Stimulated activated CD8-positive, alpha-beta memory T cell treated with anti-CD3 and anti-CD28 coated beads, Interleukin-15, amount 100 ng/mL, for 48 hours (primary cell): ENCODE data around the gene GTPBP4.

Experiments
- DNase-seq, 2 donors: peaks; one replicate each; pipeline ENCODE4 v3.0.0-alpha.2; 2020; ENCODE audit warnings: low read depth in 2 of 2

The GTPBP4 gene

DNA sequence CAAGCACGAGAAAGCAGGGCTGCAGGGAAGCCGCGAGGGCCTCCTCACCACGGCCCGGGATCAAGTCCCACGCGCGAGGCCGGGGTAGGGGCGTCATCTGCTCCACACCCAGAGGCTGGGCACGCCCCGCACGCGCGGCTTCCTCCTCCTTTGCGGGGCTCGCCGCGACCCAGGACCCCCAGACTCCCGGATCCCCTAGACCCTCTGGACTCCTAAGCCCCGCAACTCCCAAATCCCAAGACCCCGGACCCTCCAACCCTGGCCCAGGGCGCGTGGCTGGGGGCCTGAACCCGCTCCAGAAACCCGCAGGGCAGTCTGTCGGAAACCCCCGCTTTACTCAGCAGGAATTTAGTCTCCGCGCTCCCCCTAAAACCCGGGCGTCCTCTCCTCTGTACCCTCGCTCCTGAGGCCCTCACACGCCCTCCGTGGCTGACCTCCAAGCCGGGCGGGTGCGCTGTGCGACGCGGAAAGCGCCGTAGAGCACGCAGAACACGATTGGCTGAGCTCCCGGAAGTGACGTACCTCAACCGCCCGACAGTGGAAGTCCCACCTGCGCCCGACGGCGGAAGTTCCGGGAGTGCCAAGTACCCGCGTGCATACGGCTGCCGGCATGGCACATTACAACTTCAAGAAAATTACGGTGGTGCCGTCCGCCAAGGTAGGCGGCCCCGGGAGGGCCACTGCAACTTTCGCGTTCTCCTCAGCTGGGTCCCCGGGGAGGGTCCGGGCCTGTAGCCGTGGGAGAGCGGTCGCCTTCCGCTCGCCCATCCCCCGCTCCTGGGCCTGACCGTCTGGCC lies at the start of gene GTPBP4:
Gene GTPBP4, plus strand, starts transcription at position 565 of the 797 bp plus-strand sequence. Its CDS starts 46 bp downstream, at position 611.
- DNase-seq, result peak; percentile 95

DNA sequence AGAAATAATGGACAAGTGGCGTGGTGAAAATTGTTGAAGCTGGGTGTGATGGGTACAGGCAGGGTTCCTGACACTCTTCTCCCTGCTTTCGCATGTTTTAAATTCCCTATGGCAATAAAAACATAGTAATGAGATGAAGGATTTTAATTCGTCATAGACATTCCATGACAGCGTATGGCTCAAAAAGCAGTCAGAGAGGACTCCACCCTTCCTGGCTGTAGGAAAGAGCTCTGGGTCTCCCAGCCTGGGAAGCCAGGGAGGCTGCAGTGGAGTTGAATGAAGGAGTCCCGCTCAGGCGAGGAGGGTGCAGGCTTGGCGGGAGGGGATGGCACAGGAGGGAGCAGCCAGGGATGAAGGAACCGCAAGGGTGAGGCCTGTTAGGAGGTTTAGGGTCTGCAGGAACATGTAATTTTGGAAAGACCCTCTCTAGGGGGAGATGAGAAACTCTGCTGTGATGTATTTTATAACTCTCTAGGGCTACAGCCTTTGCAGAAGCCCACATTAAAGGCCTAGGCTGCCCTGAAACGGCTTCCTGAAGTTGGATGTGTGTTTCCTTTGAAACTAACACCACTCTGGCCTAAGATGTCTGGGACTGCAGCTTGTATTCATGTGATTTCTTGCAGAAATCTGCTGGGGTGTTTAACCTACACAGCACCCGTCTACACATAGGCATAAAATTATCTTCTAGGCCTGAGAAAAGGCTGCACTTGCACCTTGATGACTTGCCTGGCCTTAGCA lies 49.1 kb upstream of the GTPBP4 start:
- DNase-seq, result no peak

DNA sequence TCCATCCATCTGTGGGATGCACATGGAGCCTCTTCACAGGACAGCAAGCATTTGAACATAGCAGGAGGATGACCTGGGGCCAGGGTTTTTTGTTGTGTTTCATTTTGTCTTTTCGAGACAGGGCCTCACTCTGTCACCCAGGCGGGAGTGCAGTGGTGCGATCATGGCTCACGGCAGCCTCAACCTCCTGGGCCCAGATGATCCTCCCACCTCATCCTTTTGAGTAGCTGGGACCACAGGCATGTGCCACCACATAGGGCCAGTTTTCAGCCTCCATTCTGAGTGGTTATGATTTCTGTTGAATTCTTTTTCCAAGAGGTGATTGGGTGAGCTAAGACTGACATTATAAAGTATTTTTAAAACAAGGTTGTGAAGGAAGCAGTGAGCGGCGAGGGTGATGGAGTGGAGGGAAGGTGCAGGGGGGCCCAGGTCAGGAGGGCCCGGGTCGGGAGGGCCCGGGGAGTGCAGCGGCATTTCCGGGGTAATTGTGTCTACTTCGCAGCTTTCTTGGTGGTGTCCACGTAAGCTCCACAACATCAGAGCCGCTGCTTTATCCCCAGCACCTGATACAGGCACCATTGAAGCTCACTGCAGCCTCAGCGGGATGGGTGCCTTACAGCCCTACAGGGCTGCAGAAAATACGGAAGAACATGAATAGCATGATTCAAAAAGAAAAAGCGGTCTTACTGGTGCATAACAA lies 44.8 kb upstream of the GTPBP4 start:
- no peak for DNase-seq

DNA sequence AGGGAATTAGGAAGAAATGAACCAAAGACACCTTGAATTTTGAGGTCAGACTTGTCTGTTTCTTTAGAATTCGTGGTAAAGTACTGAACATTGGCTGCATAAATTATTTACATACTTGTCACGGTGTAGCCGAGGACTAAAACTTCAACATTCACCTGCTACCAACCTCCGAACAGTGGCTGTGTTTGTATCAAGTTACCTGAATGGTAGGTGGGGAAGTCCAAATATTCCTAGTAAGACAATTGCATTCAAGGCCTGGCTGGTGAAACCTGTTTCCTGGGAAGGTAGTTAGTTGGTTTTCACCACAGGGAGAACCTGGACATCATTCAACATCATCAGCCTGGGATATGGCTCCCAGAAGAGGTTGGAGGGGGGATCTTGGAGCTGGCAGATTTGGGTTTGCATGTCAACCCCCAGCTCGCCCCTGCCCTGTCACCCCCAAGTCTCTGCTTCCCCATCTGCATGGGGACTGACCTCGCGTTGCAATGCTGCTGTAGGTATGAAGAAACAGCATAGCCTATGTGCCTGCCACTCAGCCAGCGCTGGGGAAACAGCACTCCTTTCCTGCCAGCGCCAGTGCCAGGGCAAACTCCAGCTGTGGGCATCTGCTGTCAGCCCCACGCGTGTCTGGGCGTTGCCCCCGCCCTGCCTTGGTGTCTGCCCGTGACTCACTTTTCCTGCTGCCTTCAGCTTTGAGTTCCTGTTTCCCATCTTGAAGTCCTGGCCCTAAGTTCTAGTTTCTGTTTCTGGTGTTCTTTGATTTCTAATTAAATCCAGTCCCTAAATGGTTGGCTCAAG lies 44.0 kb upstream of the GTPBP4 start:
- no peak for DNase-seq

DNA sequence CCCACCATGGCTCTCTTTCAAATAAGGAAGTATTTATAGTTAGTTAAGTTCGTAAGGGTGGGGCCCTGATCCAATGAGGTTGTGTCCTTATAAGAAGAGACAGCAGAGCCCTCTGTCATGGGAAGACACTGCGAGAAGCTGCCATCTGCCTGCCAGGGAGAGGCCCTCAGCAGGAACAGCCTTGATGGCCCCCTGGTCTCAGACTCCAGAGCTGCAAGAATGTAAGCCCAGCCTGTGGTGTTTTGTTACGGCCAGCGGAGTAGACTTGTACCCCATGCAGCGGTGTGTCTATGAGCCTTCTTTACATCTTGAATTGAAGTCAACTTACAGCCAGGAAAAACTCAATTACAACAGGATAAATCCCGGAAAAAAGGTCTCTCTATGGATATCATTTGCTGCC lies 42.5 kb upstream of the GTPBP4 start:
- DNase-seq, result no peak

DNA sequence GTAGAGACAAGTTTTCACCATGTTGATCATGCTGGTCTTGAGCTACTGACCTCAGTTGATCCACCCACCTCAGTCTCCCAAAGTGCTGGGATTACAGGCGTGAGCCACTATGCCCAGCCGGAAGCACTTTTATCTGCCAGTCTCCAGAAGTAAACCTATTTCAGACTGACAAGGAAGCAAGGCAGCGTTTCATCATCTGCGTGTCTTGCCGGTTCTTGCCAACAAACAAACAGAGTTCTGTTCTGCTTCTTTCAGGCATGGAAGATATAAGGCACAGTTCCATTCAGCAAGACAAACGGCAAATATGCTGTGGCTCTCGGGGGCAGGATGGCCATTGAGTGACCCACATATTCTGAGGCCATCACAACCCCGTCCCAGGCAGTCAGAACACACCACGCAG lies 41.2 kb upstream of the GTPBP4 start:
- DNase-seq, result no peak

DNA sequence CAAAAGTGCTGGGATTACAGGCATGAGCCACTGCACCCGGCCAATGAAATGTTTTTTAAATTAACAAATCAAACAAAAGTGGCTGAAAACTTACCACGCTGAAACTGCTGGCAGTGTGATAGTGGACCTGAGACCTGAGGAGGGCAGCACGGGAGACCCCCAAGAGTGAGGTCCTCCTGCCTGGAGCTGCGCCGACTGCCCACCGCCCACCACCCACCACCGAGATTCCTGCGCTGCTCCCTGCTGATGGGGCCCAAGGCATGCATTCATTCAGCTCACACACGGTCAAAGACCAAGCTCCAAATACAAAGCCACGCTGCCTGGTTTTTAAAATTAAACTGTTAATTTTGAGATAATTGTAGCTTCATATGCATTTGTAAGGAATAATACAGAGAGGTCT lies 40.4 kb upstream of the GTPBP4 start:
- no peak for DNase-seq

DNA sequence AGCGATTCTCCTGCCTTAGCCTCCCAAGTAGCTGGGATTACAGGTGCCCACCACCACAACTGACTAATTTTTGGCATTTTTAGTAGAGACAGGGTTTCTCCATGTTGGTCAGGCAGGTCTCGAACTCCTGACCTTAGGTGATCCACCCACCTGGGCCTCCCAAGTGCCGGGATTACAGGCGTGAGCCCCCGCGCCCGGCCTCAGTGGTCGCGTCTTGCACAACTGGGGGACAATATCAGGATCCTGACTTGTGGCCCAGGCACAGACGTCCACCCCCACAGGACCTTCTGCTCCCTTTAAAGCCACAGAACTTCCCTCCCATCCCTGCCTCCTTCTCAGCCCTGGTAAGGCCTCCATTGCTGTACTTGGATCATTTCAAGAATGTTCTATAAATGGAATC lies 39.9 kb upstream of the GTPBP4 start:
- no peak for DNase-seq

DNA sequence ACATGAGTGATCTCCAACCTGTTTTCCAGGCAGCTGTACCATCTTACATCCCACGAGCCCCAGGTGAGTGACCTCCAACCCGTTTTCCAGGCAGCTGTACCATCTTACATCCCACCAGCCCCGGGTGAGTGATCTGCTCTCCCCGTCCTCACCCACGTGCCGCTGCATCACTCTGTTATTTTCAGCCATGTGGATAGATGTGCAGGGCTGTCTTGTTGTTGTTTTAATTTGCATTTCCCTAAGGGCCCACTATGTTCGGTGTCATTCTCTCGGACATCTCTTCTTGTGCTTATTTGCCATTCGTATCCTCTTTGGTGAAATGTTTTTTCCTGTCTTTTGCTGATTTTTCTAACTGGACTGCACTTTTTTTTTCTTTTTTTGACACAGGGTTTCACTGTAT lies 38.8 kb upstream of the GTPBP4 start:
- DNase-seq, result no peak

DNA sequence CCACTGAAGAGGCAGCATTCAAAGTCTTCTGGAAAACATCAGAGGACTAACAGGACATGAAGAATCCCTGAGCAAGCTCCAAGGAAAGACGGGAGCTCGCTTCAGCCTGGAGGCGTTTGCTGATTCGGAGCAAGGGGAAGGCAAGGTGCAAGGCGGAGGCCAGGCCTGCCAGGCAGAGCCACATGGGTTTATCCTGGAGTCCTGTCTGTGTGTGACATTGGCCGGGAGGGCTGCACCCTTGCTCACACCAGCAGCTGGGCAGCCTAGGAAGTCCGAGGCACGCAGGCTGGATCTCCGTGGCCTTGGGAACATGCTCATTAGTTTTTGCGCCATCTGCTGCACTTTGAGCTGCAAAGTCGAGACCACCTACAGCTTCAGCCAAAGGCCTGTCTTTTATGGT lies 34.4 kb upstream of the GTPBP4 start:
- DNase-seq, result no peak

DNA sequence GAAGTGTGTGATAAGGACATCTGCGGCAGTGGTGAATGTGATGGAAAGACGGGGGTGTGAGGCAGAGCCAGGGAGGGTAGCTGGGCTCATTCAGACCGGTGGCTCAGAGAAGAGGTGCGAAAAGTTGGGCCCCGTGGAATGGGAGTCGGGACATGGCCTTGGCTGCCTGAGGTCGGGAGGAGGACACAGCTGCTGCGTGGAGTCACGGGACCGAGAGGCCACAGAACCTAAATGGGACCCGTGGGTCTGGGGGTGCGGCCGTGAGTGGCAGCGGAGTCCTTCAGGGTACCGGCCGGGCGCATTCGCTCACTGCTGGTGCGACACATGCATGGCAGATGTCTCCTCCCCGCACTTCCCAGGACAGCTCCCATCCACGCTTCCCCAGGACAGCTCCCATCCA lies 33.8 kb upstream of the GTPBP4 start:
- DNase-seq, result no peak

DNA sequence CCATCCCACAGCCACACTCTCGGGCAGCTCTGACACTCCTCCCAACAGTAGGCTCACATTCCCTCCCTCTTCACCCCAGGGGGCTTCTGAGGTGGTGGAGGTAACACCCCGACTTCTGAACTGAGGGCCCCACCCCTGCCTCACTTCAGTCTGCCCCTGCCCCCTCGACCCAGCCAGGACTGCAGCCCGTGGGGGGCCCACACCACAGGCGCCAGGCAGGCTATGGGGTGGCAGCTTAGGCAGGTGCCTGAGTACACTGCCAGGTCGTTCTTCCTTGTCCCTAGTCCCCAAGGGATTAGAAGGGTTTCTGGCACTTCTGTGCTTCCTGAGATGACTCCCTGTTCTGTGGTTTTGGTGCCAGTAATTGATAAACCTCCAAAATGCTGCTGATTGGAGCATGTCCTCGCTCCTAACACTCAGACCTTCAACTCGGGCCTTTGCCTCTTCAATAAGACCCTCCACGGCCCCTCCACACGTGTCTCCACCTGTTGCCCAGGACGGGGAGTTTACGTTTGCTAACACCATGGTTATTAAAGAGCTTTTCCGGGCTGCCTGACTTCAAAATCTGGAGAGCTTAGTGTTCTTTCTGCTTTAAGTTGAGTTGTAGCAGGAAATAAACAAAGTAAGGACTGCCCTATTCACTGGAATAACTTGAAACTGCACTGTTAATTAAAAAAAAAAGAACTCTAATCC lies 33.0 kb upstream of the GTPBP4 start:
- DNase-seq, result no peak

DNA sequence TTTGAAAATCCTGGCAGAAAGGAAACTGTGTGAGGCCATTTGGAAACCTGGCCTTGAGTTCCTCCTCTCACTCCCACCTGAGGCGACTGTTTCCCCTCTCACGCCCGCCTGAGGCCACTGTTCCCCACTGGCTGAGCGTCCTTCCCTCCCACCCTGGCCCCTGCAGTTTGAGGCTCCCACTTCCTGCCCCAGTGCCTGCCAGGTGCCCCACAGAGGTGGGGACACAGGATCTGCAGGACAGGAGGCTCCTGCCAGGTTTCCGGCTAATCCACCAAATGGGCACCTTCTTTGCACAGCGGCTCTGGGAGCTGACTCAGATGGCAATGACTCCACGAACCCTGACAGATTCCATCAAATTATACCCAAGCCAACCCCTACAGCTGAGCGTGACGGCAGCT lies 32.4 kb upstream of the GTPBP4 start:
- DNase-seq, result no peak

DNA sequence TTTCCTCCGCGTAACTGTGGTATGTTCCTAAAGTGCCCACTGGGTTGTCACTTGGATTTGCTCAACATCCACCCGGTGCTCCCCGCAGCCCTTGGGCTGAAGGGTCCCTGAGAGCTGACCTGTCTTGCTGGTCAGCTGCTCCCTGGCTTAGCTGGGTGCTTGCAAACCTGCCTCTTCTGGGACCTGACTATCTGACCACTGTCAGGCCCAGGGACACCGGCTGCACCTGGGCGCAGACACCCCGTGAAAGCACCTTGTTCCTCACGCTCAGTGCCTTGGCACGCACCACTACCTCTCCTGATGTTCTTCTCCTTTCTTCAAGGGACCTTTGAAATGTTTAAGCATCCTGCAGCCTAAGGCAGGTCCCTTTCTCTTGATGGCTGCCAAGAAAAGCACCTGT lies 30.1 kb upstream of the GTPBP4 start:
- DNase-seq, result no peak

DNA sequence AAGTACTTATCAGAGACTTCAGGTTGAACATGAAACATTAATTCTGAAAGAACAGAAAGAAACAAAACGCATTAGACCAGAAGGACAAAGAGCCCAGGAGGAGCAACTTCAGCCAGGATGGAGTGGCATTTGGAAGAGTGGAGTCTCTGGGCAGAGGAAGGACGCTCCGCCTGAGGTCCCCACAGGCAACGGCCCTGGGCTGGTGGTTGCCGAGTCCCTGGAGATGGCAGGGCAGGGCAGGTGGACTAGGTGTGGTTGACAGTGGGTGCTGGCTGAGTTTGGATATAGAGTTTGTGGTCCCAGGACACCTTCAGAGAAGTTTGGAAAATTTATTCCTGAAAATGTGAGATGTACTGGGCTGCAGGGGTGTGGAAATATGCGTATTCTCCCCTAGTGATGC lies 29.4 kb upstream of the GTPBP4 start:
- DNase-seq, result no peak

DNA sequence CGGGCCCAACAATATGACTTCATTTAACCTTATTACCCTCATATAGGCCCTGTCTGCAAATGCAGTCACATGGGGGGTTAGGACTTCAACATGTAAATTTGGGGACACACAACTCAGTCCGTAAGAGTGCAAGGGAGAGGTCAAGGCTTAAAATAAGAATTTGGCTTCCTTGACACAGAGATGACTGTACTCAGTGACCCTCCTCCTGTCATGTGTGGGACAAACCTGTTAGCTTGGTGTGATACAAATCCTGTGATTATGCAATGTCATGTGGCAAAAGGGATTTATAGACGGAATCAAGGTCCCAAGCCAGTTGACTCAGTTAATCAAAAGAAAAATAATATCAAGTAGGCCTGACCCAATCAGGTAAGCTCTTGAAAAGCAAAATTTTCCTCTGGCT lies 25.9 kb upstream of the GTPBP4 start:
- DNase-seq, result no peak

DNA sequence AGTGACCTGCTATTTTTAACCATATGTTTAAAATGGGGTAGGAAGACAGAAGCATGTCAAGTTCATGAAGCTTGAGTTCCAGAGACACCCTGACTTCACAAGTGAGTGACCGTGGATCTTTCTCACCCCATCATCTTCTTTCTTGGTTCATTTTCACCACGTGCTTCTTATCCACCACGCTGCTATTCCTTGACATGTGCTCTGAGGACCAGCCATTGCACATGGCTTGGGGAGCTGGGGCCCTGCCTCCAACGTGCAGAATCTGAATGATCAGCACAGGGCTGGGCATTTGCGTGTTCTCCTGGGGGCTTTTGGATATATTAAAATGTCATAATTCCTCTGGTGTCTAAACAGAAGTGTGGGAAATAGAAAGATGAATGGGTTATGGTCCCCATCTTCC lies 25.0 kb upstream of the GTPBP4 start:
- no peak for DNase-seq

DNA sequence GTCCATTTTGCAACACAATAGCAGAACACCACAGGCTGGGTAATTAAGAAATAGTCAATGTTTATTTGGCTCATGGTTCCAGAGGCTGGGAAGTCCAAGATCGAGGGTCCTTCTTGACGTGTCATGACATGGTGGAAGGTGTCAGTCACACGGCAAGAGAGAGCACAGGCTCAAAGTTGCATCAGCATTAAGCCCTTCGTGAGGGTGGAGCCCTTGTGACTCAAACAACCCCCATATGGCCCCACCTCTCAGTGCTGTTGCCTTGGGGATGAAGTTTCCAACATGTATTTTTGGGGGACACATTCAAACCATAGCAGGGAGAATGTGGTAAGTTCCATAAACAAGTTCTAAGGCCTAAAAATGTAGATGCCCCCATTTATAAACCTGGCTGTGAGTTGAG lies 24.6 kb upstream of the GTPBP4 start:
- no peak for DNase-seq

DNA sequence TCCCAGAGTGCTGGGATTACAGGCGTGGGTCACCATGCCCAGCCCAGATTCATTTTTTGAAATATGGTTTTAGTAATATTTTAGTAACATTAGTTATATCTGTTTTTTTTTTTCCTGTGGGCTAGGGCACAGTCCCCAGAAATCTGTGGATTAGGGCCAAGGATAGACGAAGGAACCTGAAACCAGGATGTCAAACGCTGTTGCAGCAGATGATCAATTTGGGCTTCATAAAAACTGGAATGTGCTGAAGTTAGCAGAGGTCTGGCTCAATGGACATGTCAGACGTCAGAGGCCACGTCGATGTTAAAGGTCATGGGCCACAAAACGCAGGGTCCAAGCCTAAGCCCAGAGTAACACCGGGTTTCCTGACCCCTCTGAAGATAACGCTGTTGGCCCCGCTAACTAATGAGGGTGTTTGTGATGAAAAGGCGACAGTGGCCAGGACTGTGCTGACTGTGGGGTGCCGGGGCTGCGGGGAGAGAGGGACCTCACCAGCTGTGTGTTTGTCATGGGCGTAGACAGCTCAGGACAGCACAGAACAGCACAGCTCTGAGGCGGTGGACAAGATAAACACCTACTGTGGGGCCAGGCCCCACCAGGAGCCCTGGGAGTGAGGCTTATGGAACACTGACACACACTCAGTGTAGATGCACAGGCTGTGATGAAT lies 23.8 kb upstream of the GTPBP4 start:
- no peak for DNase-seq

DNA sequence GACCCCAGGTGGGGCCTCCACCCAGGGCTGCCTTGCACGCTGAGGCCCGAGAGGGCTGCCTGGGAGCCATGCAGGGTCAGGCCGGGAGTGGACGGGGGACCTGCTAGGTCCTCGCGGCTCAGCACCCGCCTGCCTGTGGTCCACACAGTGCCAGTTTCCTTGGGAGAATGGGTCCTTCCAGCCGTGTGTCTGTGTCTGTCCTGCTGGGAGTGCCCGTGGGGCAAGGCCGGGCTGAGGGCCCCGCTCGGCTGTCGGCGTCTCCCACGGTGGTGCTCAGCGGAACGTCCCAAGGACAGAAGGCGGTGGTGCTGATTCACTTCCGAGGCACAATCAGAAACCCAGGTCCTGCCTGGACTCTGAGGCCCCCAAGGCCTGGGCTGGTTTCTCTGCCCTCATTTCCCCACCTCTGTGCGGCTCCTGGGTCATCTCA lies 23.2 kb upstream of the GTPBP4 start:
- no peak for DNase-seq
